PC-3 (cell line): Measurements from ENCODE around the gene IER5L. TPM values are rescaled to one million over a fixed set of nuclear protein-coding genes. Genes with fewer than 3 reads are reported as not detected.

ENCODE experiments used
- ATAC-seq: fragments of 200-7000 bp; cut with Tn5 transposase; 2 replicates; pipeline ENCODE4 v1.9.1; 2020; ENCODE audit warnings: mild to moderate bottlenecking, moderate library complexity
- BruUV-seq: library from RNA; stranded (reverse); fragments of 400-500 nt; replicated peaks from 2 replicates; lab custom pipeline; 2021; lab: Mats Ljungman, UMichigan
- CTCF ChIA-PET: fragments of 300-600 bp; sonication (Branson Sonifier 250); formaldehyde crosslinking; loops from one replicate; lab custom pipeline; 2022; ENCODE audit warnings: antibody characterized with exemption; lab: Charles Lee
- POLR2A ChIA-PET: fragments of 300-600 bp; sonication (Branson Sonifier 250); formaldehyde crosslinking; loops from one replicate; lab custom pipeline; 2022; ENCODE audit warnings: antibody characterized with exemption; ENCODE audit not compliant: unreplicated experiment; lab: Charles Lee
- DNase-seq: peaks from one replicate; pipeline ENCODE4 v3.0.0-alpha.2; 2015
- H2AFZ ChIP-seq: fragments of 300-600 bp; sonication (generic); 2 replicates; pipeline ENCODE4 v1.6.0; 2016; ENCODE audit warnings: antibody characterized with exemption, low read length
- H3F3A ChIP-seq: fragments of 300-600 bp; sonication (generic); one replicate; pipeline ENCODE4 v1.6.0; 2017; ENCODE audit warnings: antibody characterized with exemption, low read length, control low read depth, mild to moderate bottlenecking; ENCODE audit not compliant: unreplicated experiment
- H3K27ac ChIP-seq: fragments of 300-600 bp; sonication (generic); 2 replicates; pipeline ENCODE4 v1.5.1; 2016; ENCODE audit warnings: mild to moderate bottlenecking, low read length
- H3K27me3 ChIP-seq: fragments of 300-600 bp; sonication (generic); 2 replicates; pipeline ENCODE4 v1.6.1; 2016; ENCODE audit warnings: low read length, mixed read lengths
- H3K36me3 ChIP-seq: fragments of 300-600 bp; sonication (generic); 2 replicates; pipeline ENCODE4 v1.6.1; 2016; ENCODE audit warnings: low read depth, mixed run types, low read length, mixed read lengths
- H3K4me1 ChIP-seq: fragments of 300-600 bp; sonication (generic); 2 replicates; pipeline ENCODE4 v1.5.1; 2016; ENCODE audit warnings: low read length; ENCODE audit not compliant: insufficient read depth
- H3K4me2 ChIP-seq: fragments of 300-600 bp; sonication (generic); 2 replicates; pipeline ENCODE4 v1.6.0; 2016; ENCODE audit warnings: low read length
- H3K4me3 ChIP-seq: fragments of 300-600 bp; sonication (generic); 2 replicates; pipeline ENCODE4 v1.5.1; 2016; ENCODE audit warnings: mild to moderate bottlenecking, low read length, mixed read lengths
- H3K79me2 ChIP-seq: fragments of 300-600 bp; sonication (generic); 2 replicates; pipeline ENCODE4 v1.6.1; 2017; ENCODE audit warnings: low read length, mixed read lengths
- H3K9ac ChIP-seq: fragments of 300-600 bp; sonication (generic); 2 replicates; pipeline ENCODE4 v1.6.0; 2016; ENCODE audit warnings: mild to moderate bottlenecking, low read length
- H3K9me2 ChIP-seq: fragments of 300-600 bp; sonication (generic); replicated peaks from 2 replicates; pipeline ENCODE4 v1.6.1; 2016; ENCODE audit warnings: mixed run types, low read length, mixed read lengths
- H3K9me3 ChIP-seq: fragments of 300-600 bp; sonication (generic); 2 replicates; pipeline ENCODE4 v1.6.1; 2016; ENCODE audit warnings: low read length, mixed read lengths
- H4K20me1 ChIP-seq: fragments of 300-600 bp; sonication (generic); 2 replicates; pipeline ENCODE4 v1.6.1; 2016; ENCODE audit warnings: low read length, mixed read lengths
- EZH2 ChIP-seq: fragments of 300-600 bp; sonication (generic); IDR thresholded peaks from one replicate; pipeline ENCODE4 v1.6.1; 2017; ENCODE audit warnings: antibody characterized with exemption, mild to moderate bottlenecking, low read length; ENCODE audit not compliant: unreplicated experiment
- EZH2phosphoT487 ChIP-seq: fragments of 300-600 bp; sonication (generic); IDR thresholded peaks from 2 replicates; pipeline ENCODE4 v1.6.1; 2018; ENCODE audit warnings: mild to moderate bottlenecking, antibody characterized with exemption, low read length, borderline replicate concordance
- intact Hi-C: fragments of 100-400 bp; cut with micrococcal nuclease; formaldehyde crosslinking; loops from 2 replicates; pipeline ENCODE4 v1.9.0; 2023
- total RNA-seq: library from RNA; depleted of rRNA; stranded (reverse); fragments of >200 nt; gene quantifications from 2 replicates; pipeline ENCODE4 v1.2.3, GENCODE V29; 2014
- TF ChIP-seq, protein P1 (sequence below): fragments of 300-600 bp; sonication (generic); conservative IDR thresholded peaks from 2 replicates; pipeline ENCODE4 v1.5.1; 2017; ENCODE audit warnings: antibody characterized with exemption, low read depth, mild to moderate bottlenecking, low read length

The IER5L gene
- total RNA-seq, 1 experiment from 2014 or later: 46.1 TPM

DNA sequence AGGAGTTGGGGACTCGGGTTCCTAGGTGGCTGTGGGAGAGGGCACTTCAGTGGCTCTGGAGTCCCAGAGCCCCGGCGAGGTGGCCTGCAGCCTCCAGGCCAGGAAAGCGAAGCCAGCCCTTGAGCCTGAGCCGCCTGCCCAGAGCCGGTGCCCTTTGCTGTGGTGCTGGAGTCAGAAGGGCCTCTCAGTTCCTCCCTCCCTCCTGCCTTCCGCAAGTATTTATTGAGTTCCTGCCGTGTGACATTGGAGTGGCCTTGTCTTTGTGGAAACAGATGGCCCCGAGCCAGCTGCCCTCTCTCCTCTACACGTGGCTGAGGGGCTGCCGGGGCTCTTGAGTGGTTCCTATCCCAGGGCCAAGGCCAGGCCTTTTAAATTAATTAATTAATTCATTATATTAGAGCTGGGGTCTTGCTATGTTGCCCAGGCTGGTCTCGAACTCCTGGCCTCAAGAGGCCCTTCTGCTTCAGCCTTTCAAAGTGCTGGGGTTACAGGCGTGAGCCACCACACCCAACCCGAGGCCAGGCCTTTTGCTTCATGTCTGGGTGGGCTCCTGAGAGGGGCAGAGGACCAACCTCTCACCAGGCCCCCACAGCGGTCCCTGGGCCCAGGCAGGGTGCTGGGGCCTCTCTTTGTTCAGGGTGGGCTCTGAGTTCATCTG is 45.6 kb upstream of the IER5L start:
- no peaks in the 10 kb centered on the region for H4K20me1 ChIP-seq
- H3K27me3 ChIP-seq: no peaks in the 10 kb centered on the region
- H3F3A ChIP-seq: no peaks in the 10 kb centered on the region
- H3K4me3 ChIP-seq: no peak overlapping the region
- intact Hi-C loops: no loop called here
- no peaks in the 10 kb centered on the region for H3K9me3 ChIP-seq
- TF ChIP-seq EZH2phosphoT487: no peak
- TF ChIP-seq EZH2: no peak
- DNase-seq: no peak
- H3K9ac ChIP-seq: no peak overlapping the region
- ATAC-seq: no peak
- CTCF ChIA-PET: no interaction called here
- no peak overlapping the region for H3K27ac ChIP-seq
- BruUV-seq: no TSS peak
- H3K4me2 ChIP-seq: no peak overlapping the region
- H3K9me2 ChIP-seq: no peaks in the 10 kb centered on the region
- H3K36me3 ChIP-seq: no peaks in the 10 kb centered on the region
- H2AFZ ChIP-seq: no peak overlapping the region
- H3K79me2 ChIP-seq: no peaks in the 10 kb centered on the region
- POLR2A ChIA-PET: no interaction called here
- no peaks in the 10 kb centered on the region for H3K4me1 ChIP-seq

DNA sequence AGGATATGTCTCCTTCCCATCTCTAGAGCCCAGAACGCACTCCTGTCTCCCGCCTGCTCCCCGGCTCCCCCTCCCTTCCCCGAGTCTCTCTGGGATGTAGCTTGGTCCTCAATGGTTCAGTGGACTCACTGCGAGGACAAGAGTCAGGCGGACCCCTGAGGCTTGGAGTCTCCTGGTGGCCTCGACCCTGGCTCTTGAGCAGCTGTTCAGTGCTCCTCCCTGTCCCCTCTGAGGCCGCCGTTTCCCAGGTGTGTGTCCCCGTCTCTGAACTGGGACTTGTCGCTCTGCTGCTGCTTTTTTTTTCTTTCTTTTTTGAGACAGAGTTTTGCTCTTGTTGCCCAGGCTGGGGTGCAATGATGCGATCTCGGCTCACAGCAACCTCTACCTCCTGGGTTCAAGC is 44.8 kb upstream of the IER5L start:
- intact Hi-C loops: no loop called here
- no peaks in the 10 kb centered on the region for H3K27me3 ChIP-seq
- H3K9me2 ChIP-seq: no peaks in the 10 kb centered on the region
- no peaks in the 10 kb centered on the region for H3K9me3 ChIP-seq
- no peak overlapping the region for H3K27ac ChIP-seq
- H4K20me1 ChIP-seq: no peaks in the 10 kb centered on the region
- TF ChIP-seq EZH2phosphoT487 (no peak), EZH2 (no peak)
- TF ChIP-seq, protein P1, sequence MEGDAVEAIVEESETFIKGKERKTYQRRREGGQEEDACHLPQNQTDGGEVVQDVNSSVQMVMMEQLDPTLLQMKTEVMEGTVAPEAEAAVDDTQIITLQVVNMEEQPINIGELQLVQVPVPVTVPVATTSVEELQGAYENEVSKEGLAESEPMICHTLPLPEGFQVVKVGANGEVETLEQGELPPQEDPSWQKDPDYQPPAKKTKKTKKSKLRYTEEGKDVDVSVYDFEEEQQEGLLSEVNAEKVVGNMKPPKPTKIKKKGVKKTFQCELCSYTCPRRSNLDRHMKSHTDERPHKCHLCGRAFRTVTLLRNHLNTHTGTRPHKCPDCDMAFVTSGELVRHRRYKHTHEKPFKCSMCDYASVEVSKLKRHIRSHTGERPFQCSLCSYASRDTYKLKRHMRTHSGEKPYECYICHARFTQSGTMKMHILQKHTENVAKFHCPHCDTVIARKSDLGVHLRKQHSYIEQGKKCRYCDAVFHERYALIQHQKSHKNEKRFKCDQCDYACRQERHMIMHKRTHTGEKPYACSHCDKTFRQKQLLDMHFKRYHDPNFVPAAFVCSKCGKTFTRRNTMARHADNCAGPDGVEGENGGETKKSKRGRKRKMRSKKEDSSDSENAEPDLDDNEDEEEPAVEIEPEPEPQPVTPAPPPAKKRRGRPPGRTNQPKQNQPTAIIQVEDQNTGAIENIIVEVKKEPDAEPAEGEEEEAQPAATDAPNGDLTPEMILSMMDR: no peak
- H3K4me1 ChIP-seq: no peaks in the 10 kb centered on the region
- no peak overlapping the region for H3K4me2 ChIP-seq
- ATAC-seq: no peak
- no peak overlapping the region for H3K4me3 ChIP-seq
- no peaks in the 10 kb centered on the region for H3K36me3 ChIP-seq
- no TSS peak for BruUV-seq
- ChIA-PET POLR2A (no interaction called here), CTCF (no interaction called here)
- no peak overlapping the region for H2AFZ ChIP-seq
- H3K9ac ChIP-seq: no peak overlapping the region
- no peaks in the 10 kb centered on the region for H3F3A ChIP-seq
- DNase-seq: no peak
- H3K79me2 ChIP-seq: no peaks in the 10 kb centered on the region

DNA sequence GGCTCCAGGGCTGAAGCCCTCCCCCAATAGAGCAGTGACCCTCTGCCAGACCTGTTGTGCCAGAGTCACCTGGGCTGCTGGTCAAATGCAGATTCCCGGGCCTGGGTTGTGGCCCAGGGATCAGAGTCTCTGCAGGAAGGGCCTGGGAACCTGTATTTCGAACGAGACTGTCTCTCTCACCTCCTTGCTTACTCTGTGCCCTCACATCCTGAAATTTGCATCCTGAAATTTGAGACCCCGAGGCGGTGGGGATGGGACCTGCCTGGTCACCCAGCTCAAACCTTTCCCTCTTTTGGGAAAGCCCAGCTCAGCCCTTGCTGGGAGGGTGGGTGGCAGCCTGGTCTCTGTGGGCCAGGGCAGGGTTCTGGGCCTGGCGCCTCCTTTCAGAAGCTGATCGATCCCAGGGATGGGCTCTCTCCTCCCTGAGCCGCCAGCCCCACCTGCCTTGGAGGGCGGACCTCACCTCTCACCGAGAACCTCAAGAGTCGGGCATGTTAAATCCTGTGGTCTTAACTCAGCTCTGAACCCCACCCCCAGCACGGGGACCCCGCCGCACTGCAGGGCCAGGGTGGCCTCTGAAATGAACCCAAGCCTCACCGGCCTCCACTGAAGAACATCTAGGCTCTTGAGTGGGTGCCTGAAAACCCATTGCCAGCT is 44.0 kb upstream of the IER5L start:
- no peaks in the 10 kb centered on the region for H3K27me3 ChIP-seq
- no peaks in the 10 kb centered on the region for H4K20me1 ChIP-seq
- BruUV-seq: no TSS peak
- H3F3A ChIP-seq: no peaks in the 10 kb centered on the region
- ChIA-PET CTCF (interaction anchor here (0.6 kb wide), 1 partner anchor 414 kb away, joined by 3 read pairs; no protein-coding TSS in a partner anchor), POLR2A (no interaction called here)
- H2AFZ ChIP-seq: no peak overlapping the region
- TF ChIP-seq, protein P1: no peak
- TF ChIP-seq EZH2phosphoT487 (no peak), EZH2 (no peak)
- H3K4me1 ChIP-seq: no peaks in the 10 kb centered on the region
- H3K79me2 ChIP-seq: no peaks in the 10 kb centered on the region
- no peak overlapping the region for H3K27ac ChIP-seq
- H3K4me2 ChIP-seq: no peak overlapping the region
- H3K9ac ChIP-seq: no peak overlapping the region
- no peaks in the 10 kb centered on the region for H3K9me3 ChIP-seq
- ATAC-seq: no peak
- H3K9me2 ChIP-seq: no peaks in the 10 kb centered on the region
- DNase-seq: no peak
- intact Hi-C loops: no loop called here
- H3K36me3 ChIP-seq: no peaks in the 10 kb centered on the region
- no peak overlapping the region for H3K4me3 ChIP-seq
